Hindlimb muscle (tissue), 1 donor: Measurements from ENCODE around the gene TSPY3. TPM values are rescaled to one million over a fixed set of nuclear protein-coding genes. Genes with fewer than 3 reads are reported as not detected.
"Not testable (repeated sequence)": the region's sequence is repeated elsewhere in the genome, so short reads cannot be mapped to it uniquely, and the experiment has no call there.

ENCODE experiments used
- DNase-seq: peaks from one replicate; pipeline ENCODE4 v3.0.0-alpha.2; 2013
- polyA plus RNA-seq: library from polyadenylated mRNA; unstranded; fragments of 120-200 nt; gene quantifications from one replicate; pipeline ENCODE4 v1.2.1, GENCODE V29; 2013; ENCODE audit not compliant: insufficient read length

The TSPY3 gene
- not detected for polyA plus RNA-seq

GRCh38 chrY:9398121-9398520, at the start of gene TSPY3:
Gene TSPY3, plus strand, starts transcription at chrY:9398421. Its CDS starts 46 bp downstream, at chrY:9398467.
- DNase-seq, result not testable (repeated sequence)

GRCh38 chrY:9357497-9357896, 40.7 kb upstream of the TSPY3 start, which contains the start of gene TSPY8:
Gene TSPY8, plus strand, starts transcription at chrY:9357797. Its CDS starts 46 bp downstream, at chrY:9357843.
- not testable (repeated sequence) for DNase-seq

- not testable (repeated sequence) for DNase-seq
Measured at GRCh38 chrY:9396527-9396926, 1.7 kb upstream of the TSPY3 start.

Other genes starting within 250 kb of the TSPY3 start
- gene TSPY4, start 61.0 kb upstream of the TSPY3 start, polyA plus RNA-seq, result not detected
- not detected for gene TSPY8, start 40.6 kb upstream of the TSPY3 start, polyA plus RNA-seq
- not detected for gene TSPY1, start 68.5 kb downstream of the TSPY3 start, polyA plus RNA-seq
- not detected for gene TSPY9, start 88.8 kb downstream of the TSPY3 start, polyA plus RNA-seq
- gene TSPY10, start 129.5 kb downstream of the TSPY3 start, polyA plus RNA-seq, result not detected